Testis (tissue), 3 donors: ENCODE data around the gene XXYLT1. TPM values are rescaled to one million over a fixed set of nuclear protein-coding genes. Genes with fewer than 3 reads are reported as not detected.

ENCODE experiments used
- DNase-seq: peaks from one replicate; pipeline ENCODE4 v3.0.0-alpha.2; 2019
- H3K27ac ChIP-seq, 2 donors: fragments of 200-600 bp; sonication (generic); one replicate each; pipeline ENCODE4 v1.5.1; 2019
- H3K27me3 ChIP-seq: fragments of 200-600 bp; sonication (generic); one replicate; pipeline ENCODE4 v1.5.1; 2019
- H3K36me3 ChIP-seq: fragments of 200-600 bp; sonication (generic); one replicate; pipeline ENCODE4 v1.5.1; 2017; ENCODE audit warnings: low read depth; ENCODE audit errors: missing control alignments
- H3K4me1 ChIP-seq: fragments of 200-600 bp; sonication (generic); one replicate; pipeline ENCODE4 v1.5.1; 2019
- H3K4me3 ChIP-seq, 2 donors: fragments of 200-600 bp; sonication (generic); one replicate each; pipeline ENCODE4 v1.5.1; 2017 to 2019
- H3K9me3 ChIP-seq: fragments of 200-600 bp; sonication (generic); one replicate; pipeline ENCODE4 v1.5.1; 2017
- CTCF ChIP-seq, 3 experiments: fragments of 450-650 bp in 2 of 3; fragments of 200-600 bp in 1 of 3; sonication (generic) in 1 of 3; IDR thresholded peaks; one replicate each; pipeline ENCODE4 v1.5.1; 2016 to 2019; ENCODE audit warnings: antibody characterized with exemption in 3 of 3, mild to moderate bottlenecking in 2 of 3, moderate library complexity in 1 of 3
- POLR2A ChIP-seq: fragments of 450-650 bp; IDR thresholded peaks from one replicate; pipeline ENCODE4 v1.6.1; 2017; ENCODE audit warnings: antibody characterized with exemption, mild to moderate bottlenecking, moderate library complexity
- WGBS, 2 donors: methylation state at CpG; one replicate each; pipeline ENCODE4 v1.1.5; 2018; 5-methylcytosine and 5-hydroxymethylcytosine counted together
- intact Hi-C: fragments of 100-400 bp; cut with DNase I; formaldehyde crosslinking; loops from one replicate; pipeline ENCODE4 v1.15.1; 2023; ENCODE audit warnings: low total_unique reads
- polyA plus RNA-seq: library from polyadenylated mRNA; stranded (reverse); fragments of 350-450 nt; fragmentation: Illumina TruSeq; extraction: RNeasy Lipid Tissue Mini Kit (QIAGEN cat#74804); gene quantifications from one replicate; pipeline ENCODE4 v1.2.3, GENCODE V29; 2014; ENCODE audit warnings: low read depth, low replicate concordance; ENCODE audit not compliant: insufficient read depth
- total RNA-seq, 2 donors: library from RNA; depleted of rRNA; stranded (reverse); fragments of >200 nt; gene quantifications; one replicate each; pipeline ENCODE4 v1.2.3, GENCODE V29; 2016

The XXYLT1 gene
- total and polyA plus RNA-seq, 3 donors from 2014 or later, result 7.2 to 12.5 (median 11.1) TPM

GRCh38 chr3:195044411-195044810 lies 226.5 kb downstream of the XXYLT1 start:
- intact Hi-C loops, result no loop called here
- Histone ChIP-seq H3K36me3 (no peaks in the 10 kb centered on the region), H3K4me3 (no peak overlapping the region), H3K27me3 (no peaks in the 10 kb centered on the region), H3K27ac (no peak overlapping the region), H3K4me1 (peaks cover 5% of the 10 kb centered on the region), H3K9me3 (no peaks in the 10 kb centered on the region)
- 86 to 89% methylated on average over 5 to 7 of the region's 7 CpGs for WGBS, 2 donors
- DNase-seq, result no peak
- TF ChIP-seq POLR2A, result no peak
- TF ChIP-seq CTCF (IDR thresholded peaks at IDR 0.05), result no peak

- 73 to 78% methylated on average over 12 of the region's 12 CpGs for WGBS, 2 donors
- Histone ChIP-seq H3K36me3 (no peaks in the 10 kb centered on the region), H3K27me3 (no peaks in the 10 kb centered on the region), H3K27ac (no peak overlapping the region), H3K9me3 (no peaks in the 10 kb centered on the region), H3K4me1 (peaks cover 5% of the 10 kb centered on the region), H3K4me3 (no peak overlapping the region)
- intact Hi-C loops, result no loop called here
- TF ChIP-seq POLR2A (no peak), CTCF (IDR thresholded peaks at IDR 0.05) (no peak)
- DNase-seq, result no peak
Measured at GRCh38 chr3:195043607-195044339, 227.2 kb downstream of the XXYLT1 start.

GRCh38 chr3:195042743-195043606 lies 228.0 kb downstream of the XXYLT1 start:
- no peak overlapping the region for H3K27ac ChIP-seq
- no peak for DNase-seq
- peaks cover 5% of the 10 kb centered on the region for H3K4me1 ChIP-seq
- H3K36me3 ChIP-seq, result no peaks in the 10 kb centered on the region
- TF ChIP-seq POLR2A, result no peak
- TF ChIP-seq CTCF (IDR thresholded peaks at IDR 0.05), result no peak
- intact Hi-C loops, result no loop called here
- no peaks in the 10 kb centered on the region for H3K27me3 ChIP-seq
- no peak overlapping the region for H3K4me3 ChIP-seq
- H3K9me3 ChIP-seq, result no peaks in the 10 kb centered on the region
- 67 to 81% methylated on average over 13 to 19 of the region's 19 CpGs for WGBS, 2 donors

GRCh38 chr3:195041871-195042742 lies 228.9 kb downstream of the XXYLT1 start:
- Histone ChIP-seq H3K9me3 (no peaks in the 10 kb centered on the region), H3K27ac (no peak overlapping the region), H3K36me3 (no peaks in the 10 kb centered on the region), H3K27me3 (no peaks in the 10 kb centered on the region), H3K4me3 (no peak overlapping the region), H3K4me1 (peaks cover 5% of the 10 kb centered on the region)
- TF ChIP-seq CTCF (IDR thresholded peaks at IDR 0.05), result no peak
- TF ChIP-seq POLR2A, result no peak
- no peak for DNase-seq
- intact Hi-C loops, result no loop called here
- WGBS, 2 donors, result 77 to 78% methylated on average over 16 of the region's 16 CpGs
